HG02870 (cell line): ENCODE data around the gene EIF4E1B.
A peak's percentile ranks its signal among the peaks of the same experiment; 100 is the strongest.

Experiments
- ATAC-seq: cut with Tn5 transposase; IDR thresholded peaks from one replicate; pipeline ENCODE4 v1.9.1; 2021; ENCODE audit warnings: mild to moderate bottlenecking, moderate library complexity; ENCODE audit not compliant: unreplicated experiment

Gene EIF4E1B

DNA sequence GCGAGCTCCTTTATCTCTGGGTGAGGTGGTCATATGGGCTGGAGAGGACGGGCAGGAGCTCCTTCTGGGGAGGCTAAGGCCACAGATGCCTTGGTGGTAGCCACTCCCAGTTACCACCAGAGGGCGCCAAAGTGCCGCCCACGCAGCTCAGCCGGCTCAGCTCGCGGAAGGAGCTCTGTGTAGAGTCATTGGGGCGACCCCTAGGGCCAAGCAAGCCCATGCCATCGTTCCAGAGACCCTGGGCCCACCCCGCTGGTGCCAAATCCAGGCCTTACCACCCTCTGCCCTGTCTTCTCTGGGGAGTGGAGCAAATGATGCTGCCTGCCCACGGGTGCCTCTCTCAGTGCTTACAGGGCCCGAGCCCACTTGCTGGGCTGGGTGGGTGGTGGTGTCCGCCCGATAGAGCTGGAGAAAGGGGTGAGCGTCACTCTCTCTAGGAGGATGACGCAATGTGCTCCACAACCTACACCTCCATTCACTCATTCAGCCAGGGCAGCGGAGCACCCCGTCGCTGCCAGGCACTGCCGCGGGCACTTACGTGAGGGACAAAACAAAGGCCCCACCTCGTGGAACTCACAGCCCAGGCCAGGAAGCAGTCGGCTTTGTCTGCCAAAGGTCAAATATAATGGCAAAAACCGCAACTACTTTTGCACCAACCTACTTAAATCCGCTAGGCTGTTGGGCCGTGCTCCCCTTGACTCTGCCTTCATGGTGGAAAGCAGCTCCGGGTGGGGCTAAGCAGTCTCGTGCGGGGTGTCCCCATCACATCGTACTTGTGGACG, 30.6 kb downstream of the EIF4E1B start:
- ATAC-seq = peak; percentile 56

DNA sequence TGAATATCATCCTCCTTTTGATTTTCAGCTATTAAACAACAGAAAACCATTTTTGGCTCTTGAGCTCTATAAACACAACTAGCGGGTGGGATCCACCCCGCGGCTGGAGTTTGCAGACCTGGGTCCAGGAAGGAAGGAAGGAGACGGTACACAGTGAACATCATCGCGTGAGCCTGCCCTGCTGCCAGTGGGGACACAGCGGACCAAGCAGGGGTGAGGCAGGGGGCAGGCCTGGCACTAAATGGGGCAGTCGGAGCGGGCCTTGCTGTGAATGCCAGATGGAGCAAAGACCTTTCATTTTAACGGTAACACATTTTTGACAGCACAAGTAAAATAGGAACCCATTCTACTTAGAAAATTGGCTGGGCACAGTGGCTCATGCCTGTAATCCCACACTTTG, 31.2 kb downstream of the EIF4E1B start:
- ATAC-seq = no peak

DNA sequence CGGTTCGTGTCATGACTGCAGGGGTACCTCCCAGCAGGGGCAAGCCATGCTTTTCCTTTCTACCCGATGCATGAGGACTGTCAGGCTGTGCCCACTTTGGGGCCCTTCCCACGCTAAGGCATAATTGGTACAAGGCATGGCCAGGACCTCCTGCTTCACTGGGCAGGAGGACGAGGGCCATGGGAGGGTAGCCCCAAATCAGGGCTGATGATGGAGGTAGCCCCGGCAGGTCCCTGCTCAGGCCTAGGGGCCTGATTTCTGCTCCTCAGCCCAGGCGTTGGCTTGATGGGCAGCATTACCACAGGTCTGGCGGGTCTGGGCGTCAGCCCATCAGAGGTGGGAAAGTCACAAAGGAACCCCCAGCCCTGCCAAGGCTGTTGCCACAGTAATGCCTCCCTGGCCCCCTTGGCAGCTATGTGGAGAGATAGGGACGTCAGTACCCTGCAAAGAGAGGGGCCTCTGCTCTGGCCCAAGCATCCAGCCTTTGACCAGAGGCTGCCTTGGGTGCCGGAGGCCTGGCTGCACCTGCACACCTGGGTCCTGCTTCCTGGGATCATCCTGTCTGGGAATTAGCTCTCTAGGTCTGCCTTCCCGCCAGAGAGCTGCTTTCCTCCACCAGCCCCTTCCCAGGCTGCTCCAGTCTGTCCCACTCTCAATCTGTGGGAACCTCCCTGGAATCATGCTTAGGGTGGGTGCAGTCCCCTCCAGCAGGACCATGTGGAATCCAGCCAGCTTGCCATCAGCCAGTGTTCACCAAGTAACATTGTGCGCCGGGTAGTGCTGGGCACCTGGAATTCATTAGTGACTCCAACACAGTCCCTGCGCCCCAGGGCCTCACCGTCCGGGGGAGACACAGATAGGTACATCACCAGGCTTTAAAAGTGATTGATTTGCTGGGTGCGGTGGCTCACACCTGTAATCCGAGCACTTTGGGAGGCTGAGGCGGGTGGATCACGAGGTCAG, 32.2 kb downstream of the EIF4E1B start:
- ATAC-seq = no peak

DNA sequence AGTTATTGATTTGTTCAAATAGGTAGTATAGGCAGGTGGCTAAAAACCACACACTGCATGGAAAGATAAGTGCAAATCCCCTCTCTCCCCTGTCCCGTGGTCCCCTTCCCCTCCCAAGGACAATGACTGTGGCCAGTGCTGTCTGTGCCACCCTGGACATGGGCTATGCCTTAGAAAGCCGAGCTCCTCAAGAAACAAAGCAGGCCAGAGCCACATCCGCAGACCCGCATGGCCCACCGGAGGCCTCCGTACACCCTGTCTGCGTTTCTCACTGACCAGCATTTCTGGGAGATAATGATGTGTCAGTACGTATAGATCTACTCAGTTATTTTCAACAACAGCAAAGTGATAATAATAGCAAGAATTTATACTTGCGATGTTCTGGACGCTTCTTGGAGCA, 33.1 kb downstream of the EIF4E1B start:
- ATAC-seq = no peak

DNA sequence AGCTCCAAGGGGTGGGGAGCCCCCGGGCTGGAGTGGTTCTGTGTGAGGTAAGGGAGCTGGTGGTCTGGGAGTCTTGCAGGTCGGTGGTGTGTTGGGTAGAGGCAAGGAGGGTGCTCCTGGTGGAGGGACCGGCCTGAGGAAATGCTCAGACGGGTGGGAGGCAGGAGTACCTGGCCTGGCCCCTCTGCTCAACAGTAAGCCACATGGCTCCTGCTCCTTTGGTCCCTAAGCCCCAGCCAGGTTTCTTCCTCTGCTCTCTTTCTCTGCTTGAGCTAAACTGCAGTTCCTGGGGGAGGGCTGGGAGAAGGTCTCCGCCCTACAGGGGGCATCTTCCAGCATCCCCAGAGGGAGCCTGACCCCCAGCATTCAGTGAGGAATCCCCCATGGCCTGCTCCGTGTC, 34.0 kb downstream of the EIF4E1B start:
- ATAC-seq = no peak

DNA sequence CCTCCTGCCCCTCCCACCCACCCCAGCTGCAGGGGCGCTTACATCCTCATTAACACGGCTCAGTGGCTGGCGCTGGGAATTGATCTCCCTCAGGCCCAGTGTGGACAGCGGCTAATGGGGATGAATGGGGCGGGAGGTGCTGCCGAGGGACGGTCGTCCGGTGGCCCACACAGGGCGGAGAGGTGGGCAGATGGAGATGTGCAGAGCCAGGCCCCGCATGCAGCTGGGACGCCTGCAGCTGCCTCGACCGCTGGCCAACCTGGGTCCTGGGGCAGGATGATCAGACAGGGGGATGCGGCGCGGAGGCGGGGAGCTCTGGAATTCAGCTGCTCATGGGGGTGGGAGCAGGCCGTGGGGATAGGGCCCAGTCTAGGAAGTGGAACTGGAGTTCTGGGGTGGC, 34.4 kb downstream of the EIF4E1B start:
- ATAC-seq = no peak

DNA sequence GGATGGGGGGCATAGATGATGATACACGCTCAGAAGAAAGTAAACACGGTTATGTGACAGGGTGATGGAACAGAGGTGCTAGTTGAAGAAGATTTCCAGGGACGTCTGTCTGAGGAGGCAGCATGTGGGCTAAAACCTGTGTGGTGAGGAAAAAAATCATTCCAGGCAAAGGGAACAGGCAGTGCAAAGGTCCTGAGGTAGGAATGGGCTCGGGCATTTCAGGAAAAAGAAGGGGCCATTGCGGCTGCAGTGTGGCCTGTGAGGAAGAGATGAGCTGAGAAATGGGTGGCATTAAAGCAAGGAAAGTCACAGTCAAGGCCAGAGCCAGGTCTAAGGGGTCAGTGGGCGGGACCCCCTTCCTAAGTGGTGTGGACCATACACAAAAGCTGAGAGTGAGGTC, 35.0 kb downstream of the EIF4E1B start:
- ATAC-seq = no peak

DNA sequence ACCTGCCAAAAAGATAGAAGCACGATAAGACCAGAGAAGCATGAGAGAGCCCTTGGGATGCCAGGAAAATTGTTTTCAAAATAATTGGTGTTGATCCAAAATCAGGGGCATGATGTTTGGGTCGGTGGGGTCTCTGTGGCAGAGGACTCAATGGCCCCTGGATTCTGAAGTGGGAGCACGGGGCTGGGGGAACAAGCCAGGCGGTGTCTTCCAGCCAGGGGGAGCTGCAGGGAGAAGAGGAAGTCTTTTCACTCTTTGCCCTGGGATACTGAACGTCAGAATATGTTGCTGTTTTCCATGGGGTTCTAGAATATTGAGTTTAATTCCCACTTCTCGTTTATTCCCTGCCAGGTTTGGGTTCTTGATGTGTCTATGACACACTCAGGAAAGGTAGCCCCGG, 37.2 kb downstream of the EIF4E1B start:
- no peak for ATAC-seq

DNA sequence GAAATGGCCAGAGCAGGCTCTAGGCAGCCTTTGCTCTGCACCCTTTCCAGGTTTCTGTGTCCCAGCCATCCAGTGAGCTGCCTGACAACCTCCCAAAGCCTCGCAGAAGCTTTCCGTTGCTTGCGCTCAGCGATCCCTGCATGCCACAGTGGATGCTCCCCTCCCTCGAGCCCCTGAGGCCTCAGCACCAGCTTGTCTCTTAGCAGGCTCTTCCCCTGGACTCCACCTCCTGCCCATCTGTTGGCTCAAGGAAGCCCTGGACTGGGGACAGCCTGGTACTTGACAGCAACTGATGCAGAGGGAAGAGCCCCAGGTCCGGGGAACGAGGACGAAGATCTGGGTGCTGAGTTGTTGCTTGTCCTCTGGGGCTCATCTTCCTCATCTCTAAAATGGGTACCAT, 40.0 kb downstream of the EIF4E1B start:
- no peak for ATAC-seq

DNA sequence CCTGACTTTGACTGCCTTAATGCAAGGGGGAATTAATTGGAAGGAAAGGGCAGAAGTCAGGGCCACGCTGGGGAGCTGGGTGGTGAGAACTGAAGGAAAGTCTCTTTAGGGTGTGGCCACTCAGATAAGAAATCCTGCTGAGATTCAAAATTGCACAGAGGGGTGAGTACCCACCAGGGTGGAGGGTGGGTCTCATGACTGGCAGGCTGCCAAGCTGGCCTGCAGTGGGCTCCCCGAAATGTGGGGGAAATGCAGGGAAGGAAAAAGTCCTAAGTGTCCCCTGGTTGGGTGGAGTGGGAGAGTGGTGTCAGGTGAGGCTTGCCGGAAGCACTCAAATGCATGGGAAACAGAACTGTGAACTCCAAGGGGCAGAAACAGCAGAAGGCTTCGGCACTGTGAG, 40.9 kb downstream of the EIF4E1B start:
- no peak for ATAC-seq

DNA sequence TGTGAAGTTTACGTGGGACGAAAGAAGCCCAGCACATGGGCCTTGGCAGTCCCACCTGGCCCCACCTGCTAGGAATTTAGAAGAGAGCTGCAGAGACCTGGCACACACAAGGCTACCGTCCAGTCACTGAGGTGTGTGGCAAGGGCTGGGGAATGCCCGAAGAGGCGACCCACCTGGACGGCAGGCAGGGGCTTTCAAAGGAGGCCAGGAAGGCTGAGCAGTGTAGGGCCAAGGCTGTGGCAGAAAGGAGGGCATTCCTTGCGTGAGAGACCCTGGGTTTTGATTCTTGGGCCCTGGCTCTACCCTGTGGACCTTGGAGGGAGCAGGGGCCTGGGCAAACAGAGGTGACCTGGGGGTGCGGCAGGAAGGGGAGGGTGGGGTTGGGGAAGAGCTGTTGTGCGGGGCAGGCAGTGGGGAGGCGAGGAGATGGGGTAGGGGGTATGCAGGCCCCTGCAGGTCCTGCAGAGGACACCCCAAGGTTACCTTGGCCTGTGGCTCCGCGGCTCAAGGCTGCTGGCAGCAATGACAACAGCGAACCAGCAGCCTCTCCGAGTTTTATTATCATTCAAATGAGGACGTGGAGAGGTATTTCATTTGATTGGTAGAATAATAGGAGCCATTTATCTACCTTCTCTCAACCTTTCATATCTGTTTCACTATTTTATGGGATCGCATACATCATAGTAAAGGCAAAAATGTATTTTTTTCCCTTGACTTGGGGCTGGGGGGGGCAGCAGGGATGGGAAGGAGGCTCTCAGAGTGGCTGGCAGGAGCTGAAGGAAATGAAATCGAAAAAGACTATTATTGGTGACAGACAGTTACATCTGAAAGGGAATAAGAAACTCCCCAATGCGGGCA, 41.6 kb downstream of the EIF4E1B start:
- no peak for ATAC-seq

DNA sequence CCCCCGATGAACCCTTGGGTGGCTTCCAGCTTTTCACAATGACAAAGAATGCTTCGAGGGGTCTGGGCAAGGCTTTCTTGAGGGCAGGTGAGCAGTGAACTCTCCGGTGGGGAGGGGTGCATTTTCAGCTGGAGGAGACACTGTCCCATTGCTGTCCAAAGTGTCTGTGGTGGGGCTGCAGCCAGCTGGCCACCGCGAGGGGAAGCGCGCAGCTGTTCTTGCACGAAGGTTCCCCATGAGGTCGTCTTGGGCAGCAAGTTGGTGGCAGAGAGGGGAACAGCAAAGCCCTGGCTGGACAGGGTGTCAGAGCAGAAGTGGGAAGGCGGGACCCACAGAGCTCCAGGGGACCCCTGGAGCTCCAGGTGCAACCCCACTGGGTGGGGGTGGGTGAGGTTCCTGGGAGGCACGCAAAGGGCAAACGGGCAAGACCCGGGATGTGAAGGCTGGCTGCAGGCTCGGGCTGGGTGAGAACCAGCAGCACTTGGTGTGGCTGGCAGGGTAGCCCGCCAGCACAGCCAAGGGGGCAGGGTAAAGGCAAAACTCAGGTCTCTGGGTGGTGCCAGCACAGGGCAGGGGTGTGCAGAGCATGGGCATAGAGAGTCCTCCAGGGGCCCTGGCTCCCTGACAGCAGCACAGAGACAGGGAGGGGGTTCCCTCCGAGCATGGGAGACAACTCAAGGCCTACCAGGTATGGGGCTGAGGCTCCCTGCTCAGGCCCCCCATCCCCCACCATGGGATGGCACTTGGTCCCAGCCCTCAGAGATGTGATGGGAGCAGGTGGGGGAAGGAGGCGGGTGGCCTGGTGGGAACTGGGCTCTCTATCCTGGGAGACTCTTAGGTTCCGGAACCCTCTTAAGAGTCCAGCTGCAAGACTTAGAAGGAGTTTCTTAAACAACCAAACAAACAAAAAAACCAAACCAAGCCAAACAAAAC, 43.4 kb downstream of the EIF4E1B start:
- ATAC-seq = no peak

DNA sequence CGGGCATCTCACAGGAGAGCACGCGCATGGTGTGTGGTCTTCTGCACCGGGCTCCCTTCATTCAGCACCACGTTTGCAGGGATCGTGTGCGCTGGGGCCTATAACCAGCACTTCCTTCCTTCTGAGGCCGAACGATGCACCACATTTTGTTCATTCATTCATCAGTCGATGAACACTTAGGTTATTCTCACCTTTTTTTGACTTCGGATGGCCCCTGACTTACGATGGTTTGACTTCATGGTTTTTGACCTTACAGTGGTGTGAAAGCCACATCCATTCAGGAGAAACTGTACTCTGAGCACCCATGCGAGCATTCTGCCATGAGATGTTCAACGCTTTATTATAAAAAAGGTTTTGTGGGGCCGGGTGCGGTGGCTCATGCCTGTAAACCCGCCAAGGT, 44.3 kb downstream of the EIF4E1B start:
- no peak for ATAC-seq

DNA sequence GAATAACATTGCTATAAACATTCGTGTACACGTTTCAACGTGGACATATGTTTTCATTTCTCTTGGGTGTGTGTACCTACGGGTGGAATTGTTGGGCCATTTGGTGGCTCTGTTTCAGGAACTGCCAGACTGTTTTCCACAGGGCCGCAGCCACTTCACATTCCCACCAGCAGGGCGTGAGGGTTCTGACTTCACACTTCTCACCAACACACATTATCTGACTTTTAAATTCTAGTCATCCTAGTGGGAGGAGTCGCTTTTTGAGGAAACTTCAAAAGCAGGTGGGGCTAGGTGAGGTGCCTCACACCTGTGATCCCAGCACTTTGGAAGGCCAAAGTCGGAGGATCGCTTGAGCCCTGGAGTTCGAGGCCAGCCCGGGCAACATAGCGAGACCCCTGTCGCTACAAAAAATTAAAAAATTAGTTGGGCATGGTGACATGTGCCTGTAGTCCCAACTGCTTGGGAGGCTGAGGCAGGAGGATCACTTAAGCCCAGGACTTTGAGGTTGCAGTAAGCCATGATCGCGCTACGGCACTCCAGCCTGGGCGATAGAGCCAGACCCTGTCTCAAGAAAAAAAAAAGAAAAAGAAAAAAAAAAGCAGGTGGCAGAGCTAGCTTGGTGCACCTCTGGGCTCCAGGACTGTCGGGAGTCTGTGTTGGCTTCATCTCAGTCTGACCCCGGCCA, 45.3 kb downstream of the EIF4E1B start:
- ATAC-seq = no peak

DNA sequence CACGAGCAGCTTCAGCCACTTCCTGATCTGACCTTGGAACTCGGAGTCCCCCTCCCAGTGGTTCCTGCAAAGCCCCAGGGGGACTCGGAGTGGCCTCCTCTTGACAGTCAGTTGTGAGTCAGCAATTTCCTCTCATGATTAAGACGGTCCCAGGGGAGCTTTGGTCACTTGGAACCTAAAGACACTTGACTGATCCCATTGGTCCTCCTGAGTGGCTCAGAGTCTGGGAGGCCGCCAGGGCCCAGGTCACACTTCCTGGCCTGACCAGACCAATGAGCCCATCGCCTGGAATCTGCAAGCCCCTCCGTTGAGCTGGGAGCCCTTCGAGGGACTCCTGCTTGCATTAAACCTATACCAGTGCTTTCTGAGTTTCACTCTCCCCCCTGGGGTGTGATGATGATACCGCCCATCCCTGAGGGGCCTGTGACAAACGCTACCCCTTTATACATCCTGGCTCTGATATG, 45.9 kb downstream of the EIF4E1B start:
- ATAC-seq = no peak

DNA sequence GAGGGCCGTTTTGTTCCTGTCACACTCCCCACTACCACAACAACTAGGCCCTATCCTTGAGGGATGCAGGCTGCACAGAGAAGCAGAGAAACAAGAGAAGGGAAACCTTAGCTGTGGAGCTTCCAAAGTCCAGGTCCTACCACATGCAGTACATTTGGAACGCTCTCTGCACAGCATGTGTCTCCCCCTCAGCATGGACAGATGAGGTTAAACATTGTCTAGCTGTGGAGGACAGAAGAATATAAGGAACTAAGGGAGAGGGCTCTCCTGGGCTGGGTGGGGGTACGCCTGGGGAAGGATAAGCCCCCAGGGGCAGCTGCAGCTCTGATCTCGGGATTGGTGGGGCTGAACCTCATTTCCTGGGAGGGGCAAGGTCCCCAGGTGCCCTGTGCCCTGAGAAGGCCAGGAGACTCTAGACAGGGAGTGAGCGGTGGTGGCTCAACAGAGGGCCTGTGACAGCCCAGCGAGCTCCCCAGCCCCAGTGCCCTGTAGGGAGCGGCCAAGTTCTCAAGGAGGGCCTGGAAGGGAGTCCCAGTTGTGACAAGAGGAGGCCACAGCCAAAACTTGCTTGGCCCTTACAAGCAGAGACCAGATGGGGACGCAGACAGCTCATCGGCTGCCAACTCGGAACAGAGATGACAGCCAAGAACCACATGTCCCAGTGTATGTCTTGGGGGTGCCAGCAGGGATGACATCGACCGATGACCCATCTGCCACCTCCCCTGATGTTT, 46.9 kb downstream of the EIF4E1B start:
- ATAC-seq = no peak

DNA sequence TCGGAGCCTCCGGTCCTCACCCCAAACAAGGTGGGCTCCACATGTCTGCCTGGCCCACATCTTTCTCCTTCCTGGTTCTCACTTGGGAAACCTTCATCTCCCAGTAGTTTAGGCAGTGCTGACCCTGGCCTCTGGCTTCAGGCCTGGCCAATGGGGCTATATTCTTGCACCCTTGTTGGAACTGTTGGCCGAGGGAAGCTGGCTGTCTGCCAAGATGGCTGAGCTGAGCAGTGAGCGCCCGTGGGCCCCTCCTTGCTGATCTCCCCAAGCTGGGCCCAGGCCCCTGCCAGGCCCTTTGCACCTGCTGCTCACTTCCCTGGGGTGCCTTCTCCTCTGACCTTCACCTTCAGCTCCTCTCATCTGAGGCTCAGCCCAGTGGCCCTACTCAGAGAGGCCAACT, 48.1 kb downstream of the EIF4E1B start:
- no peak for ATAC-seq

DNA sequence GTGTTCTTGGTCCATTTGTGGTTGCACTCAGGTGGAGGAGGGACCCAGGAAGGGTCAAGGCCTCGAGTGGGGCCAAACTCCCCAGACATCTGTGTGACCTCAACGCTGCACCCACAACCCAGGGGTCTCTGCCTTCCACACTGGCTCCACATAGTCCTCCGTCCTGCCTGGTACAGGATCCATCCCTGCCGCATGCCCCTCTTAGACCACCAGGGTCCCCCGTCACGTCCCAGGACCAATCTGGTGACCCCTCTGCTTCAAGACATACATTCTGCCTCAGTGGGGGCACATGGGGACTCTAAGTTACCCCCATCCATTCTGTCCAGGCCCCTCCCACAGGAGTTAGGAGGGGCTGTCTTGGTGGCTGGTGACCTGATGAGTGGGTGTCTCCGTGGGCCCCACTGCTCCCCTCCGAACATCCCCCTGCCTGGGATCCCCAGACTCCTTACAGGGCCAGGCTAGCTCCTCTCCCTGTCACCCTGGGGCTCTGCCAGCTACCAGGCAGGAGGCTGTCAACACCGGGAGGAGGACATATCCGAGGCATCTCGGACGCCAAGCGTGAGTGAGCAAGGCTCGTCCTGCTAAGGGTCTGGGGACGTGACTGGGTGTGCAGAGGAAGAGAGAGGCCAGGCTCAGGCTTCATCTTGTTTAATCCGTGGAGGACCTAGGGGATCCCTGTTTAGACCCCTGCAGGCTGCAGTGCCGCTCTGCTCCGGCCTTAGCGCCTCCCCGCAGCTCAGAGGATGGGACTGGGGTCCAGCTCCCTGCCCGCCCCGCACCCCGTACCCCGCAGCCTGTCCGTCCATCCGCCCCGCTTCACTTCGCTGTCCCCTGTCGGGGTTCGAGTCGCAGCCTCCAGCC, 49.1 kb downstream of the EIF4E1B start:
- ATAC-seq = no peak
